HepG2 (cell line): ENCODE results near the gene MRPL58. TPM values are rescaled to one million over a fixed set of nuclear protein-coding genes. Genes with fewer than 3 reads are reported as not detected.

Experiments
- KLF6 ChIP-seq: IDR thresholded peaks from 2 replicates; pipeline ENCODE4 v1.8.0; 2016; ENCODE audit warnings: missing biosample characterization, missing genetic modification reagents
- PHF8 ChIP-seq: sonication (generic); formaldehyde crosslinking; IDR thresholded peaks from 2 replicates; pipeline ENCODE4 v1.5.0; 2020; ENCODE audit warnings: missing genetic modification reagents
- SOX6 ChIP-seq, 2 experiments: fragments of 450-650 bp in 1 of 2; sonication (generic) in 1 of 2; formaldehyde crosslinking in 1 of 2; IDR thresholded peaks; 2 replicates each; pipeline versions ENCODE4 v1.4.0 to v1.6.1; 2017 to 2020; ENCODE audit warnings: antibody characterized with exemption in 1 of 2, mild to moderate bottlenecking in 1 of 2, missing genetic modification reagents in 1 of 2
- ZC3H4 ChIP-seq: sonication (generic); formaldehyde crosslinking; IDR thresholded peaks from 2 replicates; pipeline ENCODE4 v1.4.0; 2020; ENCODE audit warnings: missing genetic modification reagents, borderline replicate concordance
- ZFP90 ChIP-seq: sonication (generic); formaldehyde crosslinking; IDR thresholded peaks from 2 replicates; pipeline ENCODE4 v1.8.0; 2022; ENCODE audit warnings: missing genetic modification reagents, mild to moderate bottlenecking, inconsistent platforms, borderline replicate concordance
- ZMYM2 ChIP-seq: sonication (generic); formaldehyde crosslinking; IDR thresholded peaks from 2 replicates; pipeline ENCODE4 v1.8.0; 2022; ENCODE audit warnings: mild to moderate bottlenecking, missing genetic modification reagents
- ZNF547 ChIP-seq: sonication (generic); formaldehyde crosslinking; IDR thresholded peaks from 2 replicates; pipeline ENCODE4 v1.5.1; 2020; ENCODE audit warnings: mild to moderate bottlenecking, missing genetic modification reagents
- ZNF652 ChIP-seq: IDR thresholded peaks from 2 replicates; pipeline ENCODE4 v1.6.1; 2016; ENCODE audit warnings: low read depth, borderline replicate concordance
- ZNF746 ChIP-seq: sonication (generic); formaldehyde crosslinking; IDR thresholded peaks from 2 replicates; pipeline ENCODE4 v1.8.0; 2022; ENCODE audit warnings: mild to moderate bottlenecking, missing genetic modification reagents
- polyA plus RNA-seq, 8 experiments: library from polyadenylated mRNA; depleted of rRNA in 3 of 8; stranded (reverse) in 7 of 8; unstranded in 1 of 8; fragments of >200 nt; fragmentation: Illumina TruSeq in 4 of 8; extraction: Trizol in 4 of 8; gene quantifications; 2 replicates each; pipeline versions ENCODE4 v1.2.1 to v1.2.3, GENCODE V29; 2011 to 2016; ENCODE audit warnings: low read depth in 4 of 8, missing spikeins in 1 of 8, mixed read lengths in 1 of 8; ENCODE audit not compliant: insufficient read depth in 1 of 8
- total RNA-seq, 5 experiments: library from RNA; depleted of rRNA; stranded (reverse); fragments of >200 nt; fragmentation: Illumina TruSeq; extraction: Trizol; gene quantifications; 2 replicates each; pipeline ENCODE4 v1.2.3, GENCODE V29; 2016; ENCODE audit warnings: low read depth in 1 of 5
- TF ChIP-seq, protein P1 (sequence below): sonication (generic); formaldehyde crosslinking; IDR thresholded peaks from 2 replicates; pipeline ENCODE4 v1.4.0; 2020; ENCODE audit warnings: missing genetic modification reagents, borderline replicate concordance
- TF ChIP-seq, protein P2 (sequence below): sonication (generic); formaldehyde crosslinking; IDR thresholded peaks from 2 replicates; pipeline ENCODE4 v1.5.0; 2020; ENCODE audit warnings: missing genetic modification reagents
- TF ChIP-seq, protein P3 (sequence below), 2 experiments: sonication (generic) in 1 of 2; formaldehyde crosslinking in 1 of 2; IDR thresholded peaks; 2 replicates each; pipeline versions ENCODE4 v1.6.1 to v1.9.0; 2014 to 2022; ENCODE audit warnings: antibody characterized with exemption in 1 of 2, borderline replicate concordance in 1 of 2, inconsistent platforms in 1 of 2, low read depth in 1 of 2, missing genetic modification reagents in 1 of 2
- TF ChIP-seq, protein P4 (sequence below): sonication (generic); formaldehyde crosslinking; IDR thresholded peaks from 2 replicates; pipeline ENCODE4 v1.4.0; 2020; ENCODE audit warnings: missing genetic modification reagents

MRPL58 gene
- total and polyA plus RNA-seq, 2 of the 13 experiments (the other 11 are each of a cell fraction or from before 2014, with no cell fraction given) = 44.9 to 68.9 TPM

DNA sequence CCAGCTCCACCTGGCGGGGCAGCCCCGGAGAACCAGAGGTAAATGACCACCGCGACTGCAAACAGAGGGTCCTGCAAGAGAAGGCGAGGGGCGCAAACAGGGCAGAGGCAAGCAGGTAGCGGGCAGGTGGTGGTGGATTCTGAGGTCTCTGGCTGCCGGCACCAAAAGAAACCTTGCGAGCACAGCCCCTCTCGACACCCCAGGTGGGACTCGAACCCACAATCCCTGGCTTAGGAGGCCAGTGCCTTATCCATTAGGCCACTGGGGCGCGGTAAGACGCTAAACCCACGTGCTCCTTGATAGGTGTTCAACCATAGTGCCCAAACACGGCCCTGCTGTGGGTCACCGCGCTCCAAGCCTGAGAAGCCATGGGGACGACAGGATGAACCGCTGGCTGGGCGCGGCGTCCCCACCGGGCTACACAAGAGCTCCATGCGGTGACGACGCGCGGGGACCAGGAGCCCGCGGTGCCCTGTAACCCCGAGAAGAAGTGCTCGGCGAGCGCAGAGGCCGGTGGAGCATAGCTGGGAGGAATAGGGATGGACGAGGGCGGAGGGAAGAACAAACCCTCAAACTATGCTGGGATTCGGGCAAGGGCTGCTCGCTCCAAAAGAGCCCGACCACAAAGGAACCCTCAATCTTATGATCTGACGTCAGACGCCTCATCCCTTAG lies 21.9 kb downstream of the MRPL58 start (continued):
- TF ChIP-seq, protein P1, sequence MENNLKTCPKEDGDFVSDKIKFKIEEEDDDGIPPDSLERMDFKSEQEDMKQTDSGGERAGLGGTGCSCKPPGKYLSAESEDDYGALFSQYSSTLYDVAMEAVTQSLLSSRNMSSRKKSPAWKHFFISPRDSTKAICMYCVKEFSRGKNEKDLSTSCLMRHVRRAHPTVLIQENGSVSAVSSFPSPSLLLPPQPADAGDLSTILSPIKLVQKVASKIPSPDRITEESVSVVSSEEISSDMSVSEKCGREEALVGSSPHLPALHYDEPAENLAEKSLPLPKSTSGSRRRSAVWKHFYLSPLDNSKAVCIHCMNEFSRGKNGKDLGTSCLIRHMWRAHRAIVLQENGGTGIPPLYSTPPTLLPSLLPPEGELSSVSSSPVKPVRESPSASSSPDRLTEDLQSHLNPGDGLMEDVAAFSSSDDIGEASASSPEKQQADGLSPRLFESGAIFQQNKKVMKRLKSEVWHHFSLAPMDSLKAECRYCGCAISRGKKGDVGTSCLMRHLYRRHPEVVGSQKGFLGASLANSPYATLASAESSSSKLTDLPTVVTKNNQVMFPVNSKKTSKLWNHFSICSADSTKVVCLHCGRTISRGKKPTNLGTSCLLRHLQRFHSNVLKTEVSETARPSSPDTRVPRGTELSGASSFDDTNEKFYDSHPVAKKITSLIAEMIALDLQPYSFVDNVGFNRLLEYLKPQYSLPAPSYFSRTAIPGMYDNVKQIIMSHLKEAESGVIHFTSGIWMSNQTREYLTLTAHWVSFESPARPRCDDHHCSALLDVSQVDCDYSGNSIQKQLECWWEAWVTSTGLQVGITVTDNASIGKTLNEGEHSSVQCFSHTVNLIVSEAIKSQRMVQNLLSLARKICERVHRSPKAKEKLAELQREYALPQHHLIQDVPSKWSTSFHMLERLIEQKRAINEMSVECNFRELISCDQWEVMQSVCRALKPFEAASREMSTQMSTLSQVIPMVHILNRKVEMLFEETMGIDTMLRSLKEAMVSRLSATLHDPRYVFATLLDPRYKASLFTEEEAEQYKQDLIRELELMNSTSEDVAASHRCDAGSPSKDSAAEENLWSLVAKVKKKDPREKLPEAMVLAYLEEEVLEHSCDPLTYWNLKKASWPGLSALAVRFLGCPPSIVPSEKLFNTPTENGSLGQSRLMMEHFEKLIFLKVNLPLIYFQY (CRISPR knock-in tag) = peak; percentile 54; the same call in 1 of the 2 replicates
- TF ChIP-seq KLF6 (CRISPR knock-in tag) (peak; percentile 3; the same call in 1 of the 2 replicates), ZNF547 (no peak; the same call in none of the 2 replicates), ZFP90 (CRISPR knock-in tag) (peak; percentile 71), SOX6 (IDR thresholded peaks at IDR 0.05) (no peak), SOX6 (CRISPR knock-in tag; IDR thresholded peaks at IDR 0.05) (peak; percentile 27; the same call in 1 of the 2 replicates), ZNF652 (peak; percentile 59), ZC3H4 (CRISPR knock-in tag) (peak; percentile 49; the same call in 1 of the 2 replicates), ZMYM2 (CRISPR knock-in tag) (peak; percentile 99), ZNF746 (no peak; the same call in 1 of the 2 replicates), PHF8 (peak; percentile 58; the same call in 1 of the 2 replicates)
- TF ChIP-seq, protein P2, sequence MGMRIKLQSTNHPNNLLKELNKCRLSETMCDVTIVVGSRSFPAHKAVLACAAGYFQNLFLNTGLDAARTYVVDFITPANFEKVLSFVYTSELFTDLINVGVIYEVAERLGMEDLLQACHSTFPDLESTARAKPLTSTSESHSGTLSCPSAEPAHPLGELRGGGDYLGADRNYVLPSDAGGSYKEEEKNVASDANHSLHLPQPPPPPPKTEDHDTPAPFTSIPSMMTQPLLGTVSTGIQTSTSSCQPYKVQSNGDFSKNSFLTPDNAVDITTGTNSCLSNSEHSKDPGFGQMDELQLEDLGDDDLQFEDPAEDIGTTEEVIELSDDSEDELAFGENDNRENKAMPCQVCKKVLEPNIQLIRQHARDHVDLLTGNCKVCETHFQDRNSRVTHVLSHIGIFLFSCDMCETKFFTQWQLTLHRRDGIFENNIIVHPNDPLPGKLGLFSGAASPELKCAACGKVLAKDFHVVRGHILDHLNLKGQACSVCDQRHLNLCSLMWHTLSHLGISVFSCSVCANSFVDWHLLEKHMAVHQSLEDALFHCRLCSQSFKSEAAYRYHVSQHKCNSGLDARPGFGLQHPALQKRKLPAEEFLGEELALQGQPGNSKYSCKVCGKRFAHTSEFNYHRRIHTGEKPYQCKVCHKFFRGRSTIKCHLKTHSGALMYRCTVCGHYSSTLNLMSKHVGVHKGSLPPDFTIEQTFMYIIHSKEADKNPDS (CRISPR knock-in tag) = no peak
- TF ChIP-seq, protein P3, sequence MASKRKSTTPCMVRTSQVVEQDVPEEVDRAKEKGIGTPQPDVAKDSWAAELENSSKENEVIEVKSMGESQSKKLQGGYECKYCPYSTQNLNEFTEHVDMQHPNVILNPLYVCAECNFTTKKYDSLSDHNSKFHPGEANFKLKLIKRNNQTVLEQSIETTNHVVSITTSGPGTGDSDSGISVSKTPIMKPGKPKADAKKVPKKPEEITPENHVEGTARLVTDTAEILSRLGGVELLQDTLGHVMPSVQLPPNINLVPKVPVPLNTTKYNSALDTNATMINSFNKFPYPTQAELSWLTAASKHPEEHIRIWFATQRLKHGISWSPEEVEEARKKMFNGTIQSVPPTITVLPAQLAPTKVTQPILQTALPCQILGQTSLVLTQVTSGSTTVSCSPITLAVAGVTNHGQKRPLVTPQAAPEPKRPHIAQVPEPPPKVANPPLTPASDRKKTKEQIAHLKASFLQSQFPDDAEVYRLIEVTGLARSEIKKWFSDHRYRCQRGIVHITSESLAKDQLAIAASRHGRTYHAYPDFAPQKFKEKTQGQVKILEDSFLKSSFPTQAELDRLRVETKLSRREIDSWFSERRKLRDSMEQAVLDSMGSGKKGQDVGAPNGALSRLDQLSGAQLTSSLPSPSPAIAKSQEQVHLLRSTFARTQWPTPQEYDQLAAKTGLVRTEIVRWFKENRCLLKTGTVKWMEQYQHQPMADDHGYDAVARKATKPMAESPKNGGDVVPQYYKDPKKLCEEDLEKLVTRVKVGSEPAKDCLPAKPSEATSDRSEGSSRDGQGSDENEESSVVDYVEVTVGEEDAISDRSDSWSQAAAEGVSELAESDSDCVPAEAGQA (IDR thresholded peaks at IDR 0.05; ENCODE audit: low read depth) = no peak; the same call in 1 of the 2 replicates
- TF ChIP-seq, protein P3 (CRISPR knock-in tag; IDR thresholded peaks at IDR 0.05; ENCODE audit: borderline replicate concordance) = peak; percentile 52
- TF ChIP-seq, protein P4, sequence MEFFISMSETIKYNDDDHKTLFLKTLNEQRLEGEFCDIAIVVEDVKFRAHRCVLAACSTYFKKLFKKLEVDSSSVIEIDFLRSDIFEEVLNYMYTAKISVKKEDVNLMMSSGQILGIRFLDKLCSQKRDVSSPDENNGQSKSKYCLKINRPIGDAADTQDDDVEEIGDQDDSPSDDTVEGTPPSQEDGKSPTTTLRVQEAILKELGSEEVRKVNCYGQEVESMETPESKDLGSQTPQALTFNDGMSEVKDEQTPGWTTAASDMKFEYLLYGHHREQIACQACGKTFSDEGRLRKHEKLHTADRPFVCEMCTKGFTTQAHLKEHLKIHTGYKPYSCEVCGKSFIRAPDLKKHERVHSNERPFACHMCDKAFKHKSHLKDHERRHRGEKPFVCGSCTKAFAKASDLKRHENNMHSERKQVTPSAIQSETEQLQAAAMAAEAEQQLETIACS (CRISPR knock-in tag) = no peak; the same call in 1 of the 2 replicates
